ENCODE measurements around the gene CALML5. TPM values are rescaled to one million over a fixed set of nuclear protein-coding genes. Genes with fewer than 3 reads are reported as not detected.

The CALML5 gene
- total RNA-seq, 2 experiments from 2014 or later, result not detected

DNA sequence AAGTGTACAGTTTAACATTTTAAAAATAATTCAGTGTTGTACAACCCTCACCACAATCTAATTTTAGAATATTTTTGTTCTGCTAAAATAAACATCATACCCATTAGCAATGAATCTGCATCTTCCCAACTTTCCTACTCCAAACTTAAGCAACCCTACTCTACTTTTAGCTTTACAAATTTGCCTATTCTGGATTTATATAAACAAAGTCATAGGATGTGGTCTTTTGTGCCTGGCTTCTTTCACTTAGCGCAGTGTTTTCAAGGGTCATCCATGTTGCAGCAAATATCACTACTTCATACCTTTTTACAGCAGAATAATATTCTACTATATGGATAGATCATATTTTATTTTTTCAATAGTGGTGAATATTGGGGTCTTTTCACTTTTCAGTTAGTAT, 44.3 kb upstream of the CALML5 start:
- CTCF ChIA-PET (ENCODE audit: unreplicated experiment), result no interaction called here
- POLR2A ChIA-PET, result no interaction called here
- DNase-seq (ENCODE audit: low spot score), result no peak

GRCh38 chr10:5542100-5542499, 42.7 kb upstream of the CALML5 start:
- no peaks in the 10 kb centered on the region for H3K9me2 ChIP-seq (ENCODE audit: insufficient read depth, low read length)
- POLR2A ChIA-PET, result no interaction called here
- no peak overlapping the region for H3K27ac ChIP-seq (ENCODE audit: low read depth, low read length, poor library complexity, severe bottlenecking)
- H3K36me3 ChIP-seq (ENCODE audit: insufficient read depth, low read length), result no peaks in the 10 kb centered on the region
- intact Hi-C loops (cut with micrococcal nuclease; ENCODE audit: unreplicated experiment), result no loop called here
- no peak overlapping the region for H3K4me3 ChIP-seq (ENCODE audit: low read depth, low read length, poor library complexity, severe bottlenecking)
- CTCF ChIA-PET (ENCODE audit: unreplicated experiment), result no interaction called here
- H4K20me1 ChIP-seq (ENCODE audit: insufficient read depth, low read length), result no peaks in the 10 kb centered on the region
- no peaks in the 10 kb centered on the region for H3K4me1 ChIP-seq (ENCODE audit: insufficient read depth, low read length, poor library complexity, severe bottlenecking)
- H3K79me2 ChIP-seq (ENCODE audit: insufficient read depth, low read depth, low read length), result no peaks in the 10 kb centered on the region
- H3K9me3 ChIP-seq (ENCODE audit: low read length), result peaks cover 10% of the 10 kb centered on the region
- no peak for DNase-seq (ENCODE audit: low spot score)
- no peak for TF ChIP-seq EZH2phosphoT487 (IDR thresholded peaks at IDR 0.05; ENCODE audit: borderline replicate concordance, low read depth, low read length)
- no peak for TF ChIP-seq CTCF (conservative IDR thresholded peaks at IDR 0.05; ENCODE audit: low read length)
- H2AFZ ChIP-seq (ENCODE audit: low read length), result no peak overlapping the region
- no peak overlapping the region for H3K4me2 ChIP-seq (ENCODE audit: low read length)
- no TSS peak for BruUV-seq (replicated peaks)

More for the DNA sequence above, 44.3 kb upstream of the CALML5 start:
- H3K9me3 ChIP-seq (ENCODE audit: low read length), result peaks cover 10% of the 10 kb centered on the region
- no peaks in the 10 kb centered on the region for H3K36me3 ChIP-seq (ENCODE audit: insufficient read depth, low read length)
- intact Hi-C loops (cut with micrococcal nuclease; ENCODE audit: unreplicated experiment), result no loop called here
- H4K20me1 ChIP-seq (ENCODE audit: insufficient read depth, low read length), result no peaks in the 10 kb centered on the region
- H3K4me3 ChIP-seq (ENCODE audit: low read depth, low read length, poor library complexity, severe bottlenecking), result no peak overlapping the region
- no TSS peak for BruUV-seq (replicated peaks)
- TF ChIP-seq CTCF (conservative IDR thresholded peaks at IDR 0.05; ENCODE audit: low read length) (no peak), EZH2phosphoT487 (IDR thresholded peaks at IDR 0.05; ENCODE audit: borderline replicate concordance, low read depth, low read length) (no peak)
- H3K4me2 ChIP-seq (ENCODE audit: low read length), result no peak overlapping the region
- no peaks in the 10 kb centered on the region for H3K79me2 ChIP-seq (ENCODE audit: insufficient read depth, low read depth, low read length)
- no peak overlapping the region for H3K27ac ChIP-seq (ENCODE audit: low read depth, low read length, poor library complexity, severe bottlenecking)
- no peak overlapping the region for H2AFZ ChIP-seq (ENCODE audit: low read length)
- H3K4me1 ChIP-seq (ENCODE audit: insufficient read depth, low read length, poor library complexity, severe bottlenecking), result no peaks in the 10 kb centered on the region
- H3K9me2 ChIP-seq (ENCODE audit: insufficient read depth, low read length), result no peaks in the 10 kb centered on the region

DNA sequence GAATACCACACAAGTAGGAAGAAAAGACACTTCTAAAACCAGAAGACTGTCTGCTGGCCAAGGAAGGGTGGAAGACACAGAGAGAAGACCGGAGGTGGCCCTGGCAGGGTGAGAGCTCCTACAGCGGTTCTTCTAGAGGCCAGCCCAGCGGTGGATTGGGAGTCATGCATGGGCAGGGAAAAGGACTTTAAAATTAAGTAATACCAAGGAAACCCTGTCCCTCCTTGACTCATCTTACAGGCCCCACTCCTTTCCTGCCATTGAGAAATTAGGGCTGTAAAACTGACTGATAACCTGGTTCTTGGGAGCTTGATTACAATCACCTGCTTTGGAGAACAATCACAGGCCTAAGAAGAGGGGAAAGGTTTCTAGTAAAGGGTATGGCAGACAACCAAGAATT, 41.5 kb upstream of the CALML5 start:
- CTCF ChIA-PET (ENCODE audit: unreplicated experiment), result no interaction called here
- H3K9me2 ChIP-seq (ENCODE audit: insufficient read depth, low read length), result no peaks in the 10 kb centered on the region
- no peak overlapping the region for H2AFZ ChIP-seq (ENCODE audit: low read length)
- no peaks in the 10 kb centered on the region for H3K36me3 ChIP-seq (ENCODE audit: insufficient read depth, low read length)
- TF ChIP-seq CTCF (conservative IDR thresholded peaks at IDR 0.05; ENCODE audit: low read length) (no peak), EZH2phosphoT487 (IDR thresholded peaks at IDR 0.05; ENCODE audit: borderline replicate concordance, low read depth, low read length) (no peak)
- intact Hi-C loops (cut with micrococcal nuclease; ENCODE audit: unreplicated experiment), result no loop called here
- no peak overlapping the region for H3K4me3 ChIP-seq (ENCODE audit: low read depth, low read length, poor library complexity, severe bottlenecking)
- POLR2A ChIA-PET, result no interaction called here
- no TSS peak for BruUV-seq (replicated peaks)
- DNase-seq (ENCODE audit: low spot score), result no peak
- H3K27ac ChIP-seq (ENCODE audit: low read depth, low read length, poor library complexity, severe bottlenecking), result no peak overlapping the region
- no peak overlapping the region for H3K4me2 ChIP-seq (ENCODE audit: low read length)
- H4K20me1 ChIP-seq (ENCODE audit: insufficient read depth, low read length), result no peaks in the 10 kb centered on the region
- no peaks in the 10 kb centered on the region for H3K79me2 ChIP-seq (ENCODE audit: insufficient read depth, low read depth, low read length)
- H3K4me1 ChIP-seq (ENCODE audit: insufficient read depth, low read length, poor library complexity, severe bottlenecking), result no peaks in the 10 kb centered on the region
- H3K9me3 ChIP-seq (ENCODE audit: low read length), result peaks cover 10% of the 10 kb centered on the region
